ENCODE measurements around the gene ABCC4.

ABCC4 gene

GRCh38 chr13:95027638-95028037 is 273.6 kb downstream of the ABCC4 start:
- Histone ChIP-seq H3K27ac (ENCODE audit: low read length) (no peak overlapping the region), H3K9me3 (ENCODE audit: insufficient read depth, low read length) (no peaks in the 10 kb centered on the region), H3K4me2 (ENCODE audit: low read length) (no peak overlapping the region), H3K9ac (ENCODE audit: low read length) (no peak overlapping the region), H3K27me3 (ENCODE audit: low read depth, low read length) (no peaks in the 10 kb centered on the region), H4K20me1 (ENCODE audit: insufficient read depth, low read length) (no peaks in the 10 kb centered on the region), H3K4me3 (ENCODE audit: low read length) (no peak overlapping the region), H3K36me3 (replicated peaks; ENCODE audit: low read depth, low read length) (no peaks in the 10 kb centered on the region), H3K4me1 (ENCODE audit: low read length) (no peaks in the 10 kb centered on the region), H3K79me2 (ENCODE audit: low read length) (no peaks in the 10 kb centered on the region), H2AFZ (ENCODE audit: low read depth, low read length) (no peak overlapping the region)
- TF ChIP-seq CTCF (IDR thresholded peaks at IDR 0.05; ENCODE audit: low read depth, low read length) (no peak), EZH2phosphoT487 (IDR thresholded peaks at IDR 0.05; ENCODE audit: low read depth) (no peak)

- Histone ChIP-seq H3K27ac (ENCODE audit: low read length) (no peak overlapping the region), H3K4me2 (ENCODE audit: low read length) (no peak overlapping the region), H3K27me3 (ENCODE audit: low read depth, low read length) (no peaks in the 10 kb centered on the region), H4K20me1 (ENCODE audit: insufficient read depth, low read length) (no peaks in the 10 kb centered on the region), H2AFZ (ENCODE audit: low read depth, low read length) (no peak overlapping the region), H3K36me3 (replicated peaks; ENCODE audit: low read depth, low read length) (no peaks in the 10 kb centered on the region), H3K9me3 (ENCODE audit: insufficient read depth, low read length) (no peaks in the 10 kb centered on the region), H3K4me3 (ENCODE audit: low read length) (no peak overlapping the region), H3K79me2 (ENCODE audit: low read length) (no peaks in the 10 kb centered on the region), H3K9ac (ENCODE audit: low read length) (no peak overlapping the region), H3K4me1 (ENCODE audit: low read length) (no peaks in the 10 kb centered on the region)
- TF ChIP-seq EZH2phosphoT487 (IDR thresholded peaks at IDR 0.05; ENCODE audit: low read depth) (no peak), CTCF (IDR thresholded peaks at IDR 0.05; ENCODE audit: low read depth, low read length) (no peak)
Observed at GRCh38 chr13:95025116-95025515, 276.1 kb downstream of the ABCC4 start.

- Histone ChIP-seq H3K9me3 (ENCODE audit: insufficient read depth, low read length) (no peaks in the 10 kb centered on the region), H3K36me3 (replicated peaks; ENCODE audit: low read depth, low read length) (no peaks in the 10 kb centered on the region), H3K27me3 (ENCODE audit: low read depth, low read length) (no peaks in the 10 kb centered on the region), H2AFZ (ENCODE audit: low read depth, low read length) (no peak overlapping the region), H3K4me2 (ENCODE audit: low read length) (no peak overlapping the region), H4K20me1 (ENCODE audit: insufficient read depth, low read length) (no peaks in the 10 kb centered on the region), H3K9ac (ENCODE audit: low read length) (no peak overlapping the region), H3K4me1 (ENCODE audit: low read length) (no peaks in the 10 kb centered on the region), H3K27ac (ENCODE audit: low read length) (no peak overlapping the region), H3K79me2 (ENCODE audit: low read length) (no peaks in the 10 kb centered on the region), H3K4me3 (ENCODE audit: low read length) (no peak overlapping the region)
- no peak for TF ChIP-seq EZH2phosphoT487 (IDR thresholded peaks at IDR 0.05; ENCODE audit: low read depth)
- TF ChIP-seq CTCF (IDR thresholded peaks at IDR 0.05; ENCODE audit: low read depth, low read length), result no peak
Observed at GRCh38 chr13:95023405-95023804, 277.8 kb downstream of the ABCC4 start.

- Histone ChIP-seq H3K4me3 (ENCODE audit: low read length) (no peak overlapping the region), H3K27me3 (ENCODE audit: low read depth, low read length) (no peaks in the 10 kb centered on the region), H3K79me2 (ENCODE audit: low read length) (no peaks in the 10 kb centered on the region), H4K20me1 (ENCODE audit: insufficient read depth, low read length) (no peaks in the 10 kb centered on the region), H2AFZ (ENCODE audit: low read depth, low read length) (no peak overlapping the region), H3K4me2 (ENCODE audit: low read length) (no peak overlapping the region), H3K4me1 (ENCODE audit: low read length) (no peaks in the 10 kb centered on the region), H3K9me3 (ENCODE audit: insufficient read depth, low read length) (no peaks in the 10 kb centered on the region), H3K36me3 (replicated peaks; ENCODE audit: low read depth, low read length) (no peaks in the 10 kb centered on the region), H3K9ac (ENCODE audit: low read length) (no peak overlapping the region), H3K27ac (ENCODE audit: low read length) (no peak overlapping the region)
- no peak for TF ChIP-seq CTCF (IDR thresholded peaks at IDR 0.05; ENCODE audit: low read depth, low read length)
- no peak for TF ChIP-seq EZH2phosphoT487 (IDR thresholded peaks at IDR 0.05; ENCODE audit: low read depth)
Observed at GRCh38 chr13:95020298-95020987, 280.8 kb downstream of the ABCC4 start.
